GM19099 (cell line): ENCODE data around the gene PRPF19.
A peak's percentile ranks its signal among the peaks of the same experiment; 100 is the strongest.

Source experiments
- POLR2A ChIP-seq: IDR thresholded peaks from 3 replicates; pipeline ENCODE4 v1.6.1; 2011; ENCODE audit warnings: low read depth; ENCODE audit not compliant: insufficient read length; ENCODE audit errors: extremely low read depth

Gene PRPF19

DNA sequence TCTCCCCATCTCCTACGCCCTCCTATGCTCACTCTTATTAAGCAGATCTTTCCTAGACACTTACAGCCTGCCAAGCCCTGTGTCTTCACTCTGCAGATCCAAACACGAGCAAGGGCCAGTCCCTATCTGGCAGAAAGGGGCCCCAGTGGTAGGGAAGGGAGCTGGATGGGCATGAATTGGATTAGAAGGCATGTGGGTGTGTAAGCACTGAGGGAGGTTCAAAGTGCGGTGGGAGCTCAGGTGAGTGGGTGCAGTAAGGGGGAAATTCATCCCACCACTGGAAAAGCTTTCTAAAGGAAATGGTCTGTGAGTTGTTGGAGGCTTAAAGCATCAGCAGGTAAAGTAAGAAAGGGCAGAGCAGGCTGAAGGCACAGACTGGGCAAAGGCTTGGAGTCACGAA lies 23.4 kb upstream of the PRPF19 start:
- no peak for TF ChIP-seq POLR2A

DNA sequence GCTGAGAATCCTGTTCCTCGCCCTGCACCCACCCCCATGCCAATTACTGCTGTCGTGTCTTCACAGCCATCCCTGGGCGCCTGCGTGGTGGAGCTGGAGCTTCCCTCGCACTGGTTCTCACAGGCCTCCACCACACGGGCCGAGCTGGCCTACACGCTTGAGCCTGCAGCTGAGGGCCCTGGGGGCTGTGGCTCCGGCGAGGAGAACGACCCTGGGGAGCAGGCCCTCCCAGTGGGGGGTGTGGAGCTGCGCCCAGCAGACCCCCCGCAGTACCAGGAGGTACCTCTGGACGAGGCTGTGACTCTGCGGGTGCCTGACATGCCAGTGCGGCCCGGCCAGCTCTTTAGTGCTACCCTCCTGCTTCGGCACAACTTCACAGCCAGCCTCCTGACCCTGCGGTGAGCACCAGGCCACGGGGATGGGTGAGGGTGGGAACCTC lies 22.2 kb upstream of the PRPF19 start:
- TF ChIP-seq POLR2A = no peak

DNA sequence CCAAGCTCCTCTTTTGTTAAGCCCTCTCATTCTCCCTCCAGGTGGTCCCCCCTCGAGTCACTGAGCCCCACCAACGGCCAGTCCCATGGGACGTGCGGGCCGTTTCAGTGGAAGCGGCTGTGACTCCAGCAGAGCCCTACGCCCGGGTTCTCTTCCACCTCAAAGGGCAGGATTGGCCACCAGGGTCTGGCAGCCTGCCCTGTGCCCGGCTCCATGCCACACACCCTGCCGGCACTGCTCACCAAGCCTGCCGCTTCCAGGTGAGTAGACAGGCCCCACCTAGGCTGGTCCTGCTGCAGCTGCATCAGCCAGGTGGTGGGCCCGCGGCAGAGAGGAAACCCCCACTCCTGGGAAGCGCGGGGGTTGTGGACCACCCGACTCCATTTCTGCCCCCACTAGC lies 21.2 kb upstream of the PRPF19 start:
- no peak for TF ChIP-seq POLR2A

DNA sequence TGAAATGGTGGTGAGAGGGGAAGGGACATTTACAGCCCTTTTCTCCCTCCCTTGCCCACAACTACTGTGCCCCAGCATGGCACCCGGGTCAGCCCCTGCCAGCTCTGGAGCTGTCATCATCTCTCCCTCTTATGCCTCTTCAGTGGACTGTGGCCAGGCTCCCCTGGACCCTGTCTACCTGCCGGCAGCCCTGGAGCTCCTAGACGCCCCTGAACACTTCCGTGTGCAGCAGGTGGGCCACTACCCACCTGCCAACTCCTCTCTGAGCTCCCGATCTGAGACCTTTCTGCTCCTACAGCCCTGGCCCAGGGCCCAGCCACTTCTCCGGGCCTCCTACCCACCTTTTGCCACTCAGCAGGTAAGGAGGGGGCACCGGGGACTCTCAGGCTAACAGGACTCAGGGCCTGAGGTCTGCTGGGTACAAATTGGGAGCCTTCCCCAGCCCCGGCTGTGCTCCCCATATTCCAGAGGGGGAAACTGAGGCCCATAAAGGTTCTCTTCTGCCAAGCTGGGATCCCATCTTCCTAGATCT lies 20.7 kb upstream of the PRPF19 start:
- TF ChIP-seq POLR2A = no peak

DNA sequence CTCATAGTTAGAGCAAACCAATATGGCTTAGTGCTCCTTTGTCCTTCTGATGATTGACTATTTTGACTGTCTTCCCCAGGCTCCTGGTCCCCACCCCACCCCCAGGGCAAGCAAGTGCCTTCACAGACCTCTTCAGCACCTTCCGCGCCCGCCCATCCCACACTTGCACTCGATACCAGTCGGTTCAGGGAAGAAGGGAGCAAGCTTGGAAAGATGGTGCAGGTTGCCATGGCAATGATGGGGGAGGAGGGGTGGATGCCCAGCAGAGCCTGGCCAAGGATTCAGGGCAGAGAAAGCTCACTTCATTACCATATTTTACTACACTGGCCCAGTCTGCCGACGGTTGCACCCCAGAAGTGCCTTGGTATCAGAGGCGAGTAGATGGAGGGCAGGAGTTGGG lies 20.1 kb upstream of the PRPF19 start:
- TF ChIP-seq POLR2A = no peak

DNA sequence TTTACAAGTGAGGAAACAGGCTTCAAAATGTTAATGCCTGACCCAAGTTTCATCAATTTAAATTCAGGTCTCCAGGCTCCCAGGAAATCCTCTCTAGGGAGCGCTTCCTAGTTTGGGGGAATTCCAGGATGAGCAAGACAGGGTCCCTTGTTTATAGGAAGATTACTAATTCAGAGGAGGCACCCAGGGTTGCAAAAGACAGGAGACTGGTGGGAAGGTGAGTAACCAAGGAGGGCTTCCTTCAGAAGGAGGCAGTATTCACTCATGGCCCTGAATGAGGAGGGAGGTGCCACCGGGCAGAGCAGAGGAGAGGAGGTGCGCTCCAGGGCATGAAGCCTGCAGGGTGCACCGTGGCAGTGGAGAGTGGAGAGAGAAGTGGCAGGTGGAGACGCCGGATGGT lies 19.5 kb upstream of the PRPF19 start:
- TF ChIP-seq POLR2A = no peak

DNA sequence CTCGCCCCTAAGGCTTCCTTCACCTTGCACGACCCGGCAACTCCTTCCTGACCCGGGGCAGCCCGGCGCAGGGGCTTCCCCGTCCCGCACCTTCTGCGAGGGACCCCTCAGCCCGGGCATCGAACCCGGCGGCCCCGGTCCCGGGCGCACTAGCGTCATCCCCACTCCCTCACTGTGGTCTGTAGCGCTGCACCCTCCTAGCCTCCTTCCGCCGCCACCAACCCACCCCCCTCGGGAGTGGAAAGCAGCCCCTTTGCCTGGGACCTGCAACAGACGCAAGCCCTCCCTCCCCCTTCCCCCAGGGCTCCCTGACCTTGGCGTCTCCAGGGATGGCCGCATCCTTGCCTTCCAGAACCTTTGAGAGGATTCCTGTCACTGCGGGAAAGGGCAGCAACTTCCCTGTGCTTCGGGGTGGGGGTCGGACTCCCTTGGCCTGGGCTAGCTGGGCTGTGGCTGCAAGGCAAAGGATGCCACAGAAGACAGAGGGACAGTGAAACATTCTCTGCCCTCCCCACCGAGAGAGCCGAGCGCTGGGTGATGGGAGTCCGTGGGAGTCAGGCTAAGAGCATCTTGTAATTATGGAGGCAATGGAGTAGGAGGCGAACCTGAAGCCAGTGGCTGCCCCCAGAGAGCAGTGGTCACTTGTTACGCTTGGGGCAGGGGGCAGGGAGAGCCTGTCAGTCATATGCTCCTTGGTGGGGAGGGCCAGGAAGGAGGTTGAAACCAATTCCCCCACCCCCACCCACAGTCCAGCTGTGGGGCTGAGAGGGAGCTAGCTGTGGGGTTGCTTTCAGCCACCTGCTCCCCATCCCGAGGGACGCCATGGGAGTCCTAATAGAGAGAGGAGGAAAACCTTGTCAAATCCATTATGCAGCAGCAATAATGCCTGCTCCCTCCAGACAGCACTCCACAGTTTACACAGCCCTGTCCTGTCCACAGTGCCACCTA lies 18.8 kb upstream of the PRPF19 start:
- TF ChIP-seq POLR2A = no peak

DNA sequence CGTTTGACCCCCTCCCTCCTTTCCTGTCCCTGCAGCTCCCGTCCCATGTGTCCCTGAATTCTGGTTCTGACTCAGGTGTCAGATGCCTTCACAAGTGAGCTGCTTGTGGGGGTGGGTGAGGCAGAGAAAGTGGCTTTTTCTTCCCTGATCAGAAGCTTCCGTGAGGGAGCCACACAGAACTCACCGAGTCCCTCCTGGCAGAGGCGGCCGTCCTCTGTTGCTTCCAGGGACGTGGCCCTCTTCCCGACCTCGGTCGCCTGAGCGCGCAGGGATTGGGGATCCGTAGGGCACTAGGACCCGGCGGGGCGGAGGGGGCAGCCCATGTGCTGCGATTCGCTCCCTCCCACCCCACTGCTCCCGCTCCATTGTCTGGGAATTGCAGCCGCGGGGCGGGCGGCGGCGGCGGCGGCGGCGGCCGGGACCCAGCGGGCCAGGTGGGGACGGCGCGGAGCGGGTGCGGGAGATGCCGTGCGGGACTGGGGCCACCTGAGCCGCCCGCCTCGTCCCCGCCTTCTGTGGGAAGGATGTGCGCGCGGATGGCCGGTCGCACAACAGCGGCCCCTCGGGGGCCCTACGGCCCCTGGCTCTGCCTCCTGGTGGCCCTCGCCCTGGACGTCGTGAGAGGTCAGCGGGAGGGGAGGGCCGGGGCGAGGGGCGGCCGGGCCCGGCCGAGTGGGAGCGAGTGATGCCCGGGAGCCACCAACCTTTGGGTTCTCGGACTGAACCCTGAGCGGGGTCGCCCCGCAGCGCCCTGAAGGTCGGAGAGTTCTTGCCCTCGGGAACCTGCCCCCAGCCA lies 17.9 kb upstream of the PRPF19 start, which contains the start of gene TMEM132A:
Gene TMEM132A, plus strand, starts transcription at position 351 of the 796 bp plus-strand sequence. Its CDS starts 174 bp downstream, at position 525.
- TF ChIP-seq POLR2A = peak; percentile 21

DNA sequence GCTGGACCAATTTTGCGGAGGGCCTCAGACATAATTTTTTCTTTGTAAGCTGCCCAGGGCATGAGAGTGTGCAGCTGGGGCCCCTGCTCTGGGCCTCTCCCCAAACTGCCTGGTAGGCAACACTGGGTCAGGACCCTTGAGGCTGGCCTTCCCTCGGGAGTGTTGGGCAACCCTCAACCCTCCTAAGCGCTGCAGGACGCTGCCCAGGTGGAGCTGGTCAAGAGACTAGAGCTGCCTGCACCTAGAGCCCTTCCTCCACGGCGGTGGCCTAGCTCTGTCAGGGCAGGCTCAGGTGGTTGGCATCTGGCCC lies 17.4 kb upstream of the PRPF19 start:
- no peak for TF ChIP-seq POLR2A

DNA sequence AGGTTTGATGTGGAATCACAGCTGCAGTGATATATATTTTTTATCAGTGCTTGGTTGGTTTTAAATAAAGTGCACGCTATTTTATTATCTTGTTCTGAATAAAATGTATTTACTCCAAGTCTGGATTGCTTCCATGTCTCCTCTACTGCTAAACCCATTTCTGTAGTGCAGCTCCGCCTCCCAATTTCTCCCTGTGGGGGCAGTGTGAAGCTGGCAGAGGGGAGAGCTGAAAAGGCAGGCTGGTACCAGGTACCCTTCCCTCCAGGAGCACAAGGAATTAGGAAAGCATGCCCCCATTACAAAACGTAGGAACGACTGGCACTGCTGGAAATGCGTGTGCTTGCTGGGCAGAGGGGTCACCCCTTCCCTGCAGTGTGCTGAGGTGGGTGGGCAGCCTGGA lies 16.9 kb upstream of the PRPF19 start:
- no peak for TF ChIP-seq POLR2A

DNA sequence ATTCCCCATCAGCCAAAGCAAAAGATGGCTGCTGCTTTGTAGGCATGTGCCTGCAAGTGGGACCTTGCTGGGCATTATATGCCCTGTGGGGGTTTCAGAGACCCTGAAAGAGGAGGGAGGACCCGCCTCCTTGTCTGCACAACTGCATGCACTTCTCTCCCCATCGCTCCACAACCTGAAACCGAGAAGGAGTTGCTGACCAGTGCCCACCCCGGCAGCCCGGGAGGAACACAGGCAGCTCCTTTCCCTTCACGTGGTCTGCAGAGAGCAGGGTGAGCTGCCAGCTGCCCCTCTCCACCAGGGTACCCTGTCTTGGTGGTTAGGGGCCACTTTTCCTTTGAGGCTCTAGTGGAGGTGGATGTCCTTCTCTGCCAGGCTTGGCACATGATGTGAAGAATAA lies 16.5 kb upstream of the PRPF19 start:
- no peak for TF ChIP-seq POLR2A

DNA sequence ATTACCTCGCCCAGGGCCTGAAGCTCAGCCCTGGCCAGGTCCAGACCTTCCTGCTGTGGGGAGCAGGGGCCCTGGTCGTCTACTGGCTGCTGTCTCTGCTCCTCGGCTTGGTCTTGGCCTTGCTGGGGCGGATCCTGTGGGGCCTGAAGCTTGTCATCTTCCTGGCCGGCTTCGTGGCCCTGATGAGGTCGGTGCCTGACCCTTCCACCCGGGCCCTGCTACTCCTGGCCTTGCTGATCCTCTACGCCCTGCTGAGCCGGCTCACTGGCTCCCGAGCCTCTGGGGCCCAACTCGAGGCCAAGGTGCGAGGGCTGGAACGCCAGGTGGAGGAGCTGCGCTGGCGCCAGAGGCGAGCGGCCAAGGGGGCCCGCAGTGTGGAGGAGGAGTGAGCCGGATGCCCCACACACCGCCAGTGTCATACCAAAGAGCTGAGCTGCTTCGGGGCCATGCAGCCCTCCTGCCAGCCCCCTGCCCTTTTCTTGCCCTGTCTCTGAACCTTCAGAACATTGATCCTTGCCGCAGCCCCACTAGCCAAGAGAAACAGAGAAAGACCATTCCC lies 15.5 kb upstream of the PRPF19 start:
- TF ChIP-seq POLR2A = no peak

DNA sequence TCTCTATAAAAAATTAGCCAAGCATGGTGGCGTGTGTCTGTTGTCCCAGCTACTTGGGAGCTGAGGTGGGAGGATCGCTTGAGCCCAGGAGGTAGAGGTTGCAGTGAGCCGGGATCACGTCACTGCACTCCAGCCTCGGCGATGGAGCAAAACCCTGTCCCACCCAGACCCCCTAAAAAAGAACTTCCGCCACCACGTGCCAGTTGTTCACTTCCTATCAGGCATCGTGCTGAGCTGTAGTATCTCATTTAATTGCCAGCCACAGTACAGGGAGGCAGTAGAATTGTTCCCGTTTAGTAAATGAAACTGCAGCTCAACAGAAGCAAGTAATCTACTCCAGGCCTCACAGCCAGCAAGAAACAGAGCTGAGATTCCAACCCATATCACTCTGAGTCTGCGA lies 14.9 kb upstream of the PRPF19 start:
- no peak for TF ChIP-seq POLR2A

DNA sequence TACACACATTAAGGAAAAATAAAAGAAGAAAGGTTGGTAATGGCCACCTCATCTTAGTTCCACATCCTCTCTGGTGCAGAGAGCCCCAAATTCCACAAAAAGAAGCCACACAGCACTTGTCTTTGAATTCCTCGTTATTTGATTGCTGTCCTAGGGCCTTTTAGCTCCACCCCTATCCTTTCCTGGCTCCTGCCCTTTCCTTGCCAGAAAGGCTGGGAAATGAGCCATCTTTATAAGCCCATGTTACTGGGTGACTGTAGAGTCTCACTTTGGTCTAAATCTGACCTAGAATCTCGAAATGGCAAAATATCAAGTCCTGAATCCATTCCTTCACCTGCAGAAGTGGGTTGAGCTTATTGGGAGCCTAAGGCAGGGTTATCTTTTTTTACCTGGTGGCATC lies 13.6 kb upstream of the PRPF19 start:
- TF ChIP-seq POLR2A = no peak

DNA sequence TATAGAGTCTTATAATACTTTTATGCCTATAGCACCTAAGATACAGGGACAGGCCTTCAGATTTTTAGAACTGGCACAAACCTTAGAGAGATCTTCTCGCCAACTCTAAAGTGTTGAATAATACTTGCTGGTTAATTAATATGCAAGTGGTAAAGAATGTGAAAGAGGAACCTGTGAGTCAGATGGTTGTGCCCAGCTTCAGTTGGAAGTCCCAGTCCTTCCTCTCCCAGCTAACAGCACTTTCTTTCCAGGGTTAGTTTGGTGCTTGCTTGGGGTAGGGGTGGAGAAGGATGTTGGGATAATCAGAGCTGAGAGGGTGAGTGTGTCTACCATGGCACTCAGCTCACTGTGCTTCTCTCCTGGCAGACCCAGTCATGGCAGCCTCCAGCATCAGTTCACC lies 12.9 kb upstream of the PRPF19 start:
- TF ChIP-seq POLR2A = no peak
